Adrenal gland (tissue), 12 donors: ENCODE results near the gene XAGE3. TPM values are rescaled to one million over a fixed set of nuclear protein-coding genes. Genes with fewer than 3 reads are reported as not detected.
"Not testable (repeated sequence)": the region's sequence is repeated elsewhere in the genome, so short reads cannot be mapped to it uniquely, and the experiment has no call there.

Source experiments
- DNase-seq, 7 donors: peaks; one replicate each; pipeline ENCODE4 v3.0.0-alpha.2; 2019 to 2020
- H3K27ac ChIP-seq, 5 donors: fragments of 200-600 bp; sonication (generic) in 4 of 5; 1 replicate in 3 of 5; 2 replicates in 2 of 5; pipeline versions ENCODE4 v1.5.1 to v1.8.0; 2016 to 2020; ENCODE audit warnings: mild to moderate bottlenecking in 1 of 5
- H3K27me3 ChIP-seq: fragments of 200-600 bp; 2 replicates; pipeline ENCODE4 v1.8.0; 2021
- H3K36me3 ChIP-seq, 2 donors: fragments of 200-600 bp; replicated peaks in 1 of 2; 1 replicate in 1 of 2; 2 replicates in 1 of 2; pipeline versions ENCODE4 v1.5.1 to v1.8.0; 2018 to 2022
- H3K4me1 ChIP-seq, 2 donors: fragments of 200-600 bp; replicated peaks in 1 of 2; 1 replicate in 1 of 2; 2 replicates in 1 of 2; pipeline versions ENCODE4 v1.5.1 to v1.8.0; 2018 to 2021
- H3K4me3 ChIP-seq, 4 donors: fragments of 200-600 bp; sonication (generic) in 3 of 4; one replicate each; pipeline ENCODE4 v1.5.1; 2016 to 2018
- H3K9me3 ChIP-seq, 3 donors: fragments of 200-600 bp; sonication (generic) in 1 of 3; replicated peaks in 1 of 3; 1 replicate in 2 of 3; 2 replicates in 1 of 3; pipeline versions ENCODE4 v1.5.1 to v1.8.0; 2016 to 2021
- POLR2A ChIP-seq, 2 donors: fragments of 450-650 bp; IDR thresholded peaks; one replicate each; pipeline ENCODE4 v1.6.1; 2017; ENCODE audit warnings: antibody characterized with exemption in 2 of 2, mild to moderate bottlenecking in 2 of 2, moderate library complexity in 1 of 2
- WGBS, 4 donors: extraction: QIAGEN DNeasy Blood & Tissue Kit in 2 of 4; methylation state at CpG; one replicate each; pipeline versions ENCODE4 v1.1.5 to v1.1.7; 2013 to 2017; 5-methylcytosine and 5-hydroxymethylcytosine counted together
- intact Hi-C, 2 donors: fragments of 100-400 bp; cut with DNase I; formaldehyde crosslinking; loops; one replicate each; pipeline versions ENCODE4 v1.14.1 to v1.15.0; 2022 to 2023
- polyA plus RNA-seq, 3 donors: library from polyadenylated mRNA; stranded (reverse); fragments of 200-250 nt in 2 of 3; fragments of 350-450 nt in 1 of 3; fragmentation: Illumina TruSeq in 1 of 3; extraction: RNeasy Lipid Tissue Mini Kit (QIAGEN cat#74804) in 1 of 3; gene quantifications; one replicate each; pipeline ENCODE4 v1.2.3, GENCODE V29; 2013 to 2014
- total RNA-seq, 9 donors: library from RNA; depleted of rRNA in 4 of 9; stranded (reverse); fragments of >200 nt in 4 of 9; fragments of 120-200 nt in 1 of 9; fragmentation: NEBNext Ultra II Directional in 1 of 9; extraction: Animal tissue kit (Norgen Biotek cat#: 25700) in 1 of 9; gene quantifications; one replicate each; pipeline versions ENCODE4 v1.1.0 to v1.2.4, GENCODE V29; 2013 to 2023
- TF ChIP-seq, protein P1 (sequence below), 6 experiments: fragments of 450-650 bp in 4 of 6; fragments of 200-600 bp in 2 of 6; sonication (generic) in 1 of 6; IDR thresholded peaks; 1 replicate in 5 of 6; 2 replicates in 1 of 6; pipeline versions ENCODE4 v1.5.1 to v1.8.0; 2016 to 2021; ENCODE audit warnings: antibody characterized with exemption in 6 of 6, mild to moderate bottlenecking in 2 of 6, moderate library complexity in 1 of 6
- donor health status: healthy with polysubstance abuse.
- donor health status: Bipolar disorder and iron deficiency.
- donor health status: DM: yes; HTN: yes; CAD: no.
- donor health status: DM: no; HTN: no; CAD: no.
- donor health status: DM: no; HTN: no; CAD: no.
- donor health status: DM: yes; HTN: yes; CAD: no.

Gene XAGE3
- total and polyA plus RNA-seq, 12 donors, result not detected

DNA sequence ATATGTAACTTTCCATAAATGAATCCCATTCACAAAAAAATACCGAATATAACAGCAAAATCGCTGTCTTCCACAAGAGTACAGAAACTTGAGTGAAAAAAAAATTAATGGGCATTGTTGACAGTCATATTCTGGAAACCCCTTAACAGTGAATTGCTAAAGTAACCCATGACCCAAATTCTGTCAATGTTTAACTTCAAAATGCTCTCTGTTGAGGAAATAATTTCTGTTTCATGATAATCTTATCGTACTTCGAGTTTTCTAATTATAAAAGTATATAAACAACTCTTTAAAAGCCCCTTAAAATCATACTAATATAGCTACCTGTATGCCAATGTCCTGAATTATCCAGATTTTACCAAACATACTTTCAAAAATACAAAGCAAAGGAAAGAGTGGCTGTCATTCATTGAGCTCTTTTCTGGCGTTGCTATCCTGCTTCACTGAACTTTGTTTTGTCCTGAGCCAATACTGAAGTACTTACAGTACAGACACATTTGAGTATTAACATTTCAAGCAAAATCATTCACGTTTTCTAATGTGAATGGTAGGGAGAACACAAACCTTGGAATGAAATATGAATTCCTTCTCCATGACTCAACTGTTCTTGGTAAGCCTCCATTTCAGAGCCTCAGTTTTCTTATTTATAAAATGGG, 2.4 kb downstream of the XAGE3 start:
- intact Hi-C loops, result no loop called here
- no peaks in the 10 kb centered on the region for H3K4me1 ChIP-seq
- no peak overlapping the region for H3K27ac ChIP-seq
- no peak for DNase-seq
- peaks cover 46% of the 10 kb centered on the region for H3K27me3 ChIP-seq
- H3K36me3 ChIP-seq, result no peaks in the 10 kb centered on the region
- no peak overlapping the region for H3K4me3 ChIP-seq
- TF ChIP-seq, protein P1, sequence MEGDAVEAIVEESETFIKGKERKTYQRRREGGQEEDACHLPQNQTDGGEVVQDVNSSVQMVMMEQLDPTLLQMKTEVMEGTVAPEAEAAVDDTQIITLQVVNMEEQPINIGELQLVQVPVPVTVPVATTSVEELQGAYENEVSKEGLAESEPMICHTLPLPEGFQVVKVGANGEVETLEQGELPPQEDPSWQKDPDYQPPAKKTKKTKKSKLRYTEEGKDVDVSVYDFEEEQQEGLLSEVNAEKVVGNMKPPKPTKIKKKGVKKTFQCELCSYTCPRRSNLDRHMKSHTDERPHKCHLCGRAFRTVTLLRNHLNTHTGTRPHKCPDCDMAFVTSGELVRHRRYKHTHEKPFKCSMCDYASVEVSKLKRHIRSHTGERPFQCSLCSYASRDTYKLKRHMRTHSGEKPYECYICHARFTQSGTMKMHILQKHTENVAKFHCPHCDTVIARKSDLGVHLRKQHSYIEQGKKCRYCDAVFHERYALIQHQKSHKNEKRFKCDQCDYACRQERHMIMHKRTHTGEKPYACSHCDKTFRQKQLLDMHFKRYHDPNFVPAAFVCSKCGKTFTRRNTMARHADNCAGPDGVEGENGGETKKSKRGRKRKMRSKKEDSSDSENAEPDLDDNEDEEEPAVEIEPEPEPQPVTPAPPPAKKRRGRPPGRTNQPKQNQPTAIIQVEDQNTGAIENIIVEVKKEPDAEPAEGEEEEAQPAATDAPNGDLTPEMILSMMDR (IDR thresholded peaks at IDR 0.05), result no peak
- TF ChIP-seq POLR2A (IDR thresholded peaks at IDR 0.05), result no peak
- 52 to 59% (median 54%) methylated on average over 6 of the region's 6 CpGs for WGBS, 4 donors
- no peaks in the 10 kb centered on the region for H3K9me3 ChIP-seq

DNA sequence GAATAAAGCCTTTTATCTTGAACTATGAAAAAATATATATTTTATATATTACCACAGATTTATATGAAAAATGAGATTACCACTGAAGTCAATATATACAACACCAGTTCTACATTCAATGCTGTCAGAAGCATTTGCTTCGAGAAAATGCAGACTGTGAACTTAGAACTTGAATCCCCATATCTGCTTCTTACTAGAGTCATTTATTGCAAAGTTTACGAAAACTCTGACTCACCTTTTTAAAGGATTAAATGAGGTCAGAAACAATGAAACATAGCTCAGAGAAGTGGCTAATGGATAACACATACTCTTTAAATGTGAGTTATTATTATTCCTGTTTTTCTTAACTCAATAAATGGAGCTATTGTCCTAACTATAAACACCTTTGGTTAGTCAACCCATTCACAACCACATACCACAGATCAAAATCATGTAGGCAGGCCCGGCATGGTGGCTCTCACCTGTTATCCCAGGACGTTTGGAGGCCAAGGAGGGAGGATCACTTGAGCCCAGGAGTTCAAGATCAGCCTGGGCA, 10.8 kb downstream of the XAGE3 start:
- WGBS, 4 donors, result 47 to 50% (median 48%) methylated on average over 4 of the region's 4 CpGs
- DNase-seq, intact Hi-C loops, H3K36me3 ChIP-seq, H3K9me3 ChIP-seq, H3K4me1 ChIP-seq, H3K4me3 ChIP-seq, H3K27ac ChIP-seq: not testable (repeated sequence)
- peaks cover 47% of the 10 kb centered on the region for H3K27me3 ChIP-seq

DNA sequence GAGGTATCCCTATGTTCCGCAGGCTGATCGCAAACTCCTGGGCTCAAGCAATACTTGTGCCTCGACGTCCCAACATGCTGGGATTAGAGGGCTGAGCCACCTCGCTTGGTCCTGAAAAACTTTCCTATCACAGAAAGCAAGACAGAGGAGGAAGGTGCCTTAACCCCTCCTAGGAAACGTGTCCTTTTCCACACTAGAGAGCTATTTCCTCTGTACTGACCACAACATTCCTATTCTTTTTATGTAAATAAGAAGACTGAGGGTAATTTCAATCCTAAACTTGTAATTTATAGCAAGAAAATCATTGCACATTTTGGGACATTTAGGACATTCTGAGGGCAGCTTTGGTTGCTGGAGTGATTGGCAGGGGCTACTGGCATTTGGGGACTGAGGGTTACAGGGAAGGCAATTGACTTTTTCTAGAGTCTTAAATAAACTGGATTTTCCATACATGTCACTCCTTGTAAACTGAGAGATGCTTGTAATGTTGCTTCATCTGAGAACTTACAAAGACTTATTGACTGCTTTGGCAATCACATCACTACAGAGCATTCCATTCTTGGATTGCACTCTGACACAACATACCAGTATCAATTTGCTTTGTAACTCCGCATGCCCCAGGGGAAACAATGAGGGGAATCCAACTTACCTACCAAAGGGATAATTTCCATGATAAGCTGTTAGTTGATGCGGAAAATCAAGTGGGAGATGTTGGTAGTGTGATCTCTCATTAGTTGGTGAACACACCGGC, 15.6 kb downstream of the XAGE3 start:
- TF ChIP-seq POLR2A (IDR thresholded peaks at IDR 0.05), result no peak
- TF ChIP-seq, protein P1 (IDR thresholded peaks at IDR 0.05), result no peak
- H3K27ac ChIP-seq, result no peak overlapping the region

DNA sequence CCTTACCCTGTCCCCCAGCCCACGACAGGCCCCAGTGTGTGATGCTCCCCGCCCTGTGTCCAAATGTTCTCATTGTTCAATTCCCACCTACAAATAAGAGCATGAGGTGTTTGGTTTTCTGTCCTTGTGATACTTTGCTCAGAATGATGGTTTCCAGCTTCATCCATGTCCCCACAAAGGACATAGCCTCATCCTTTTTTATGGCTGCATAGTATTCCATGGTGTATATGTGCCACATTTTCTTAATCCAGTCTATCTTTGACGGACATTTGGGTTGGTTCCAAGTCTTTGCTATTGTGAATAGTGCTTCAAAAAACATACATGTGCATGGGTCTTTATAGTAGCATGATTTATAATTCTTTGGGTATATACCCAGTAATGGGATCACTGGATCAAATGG, 24.3 kb downstream of the XAGE3 start:
- H3K27ac ChIP-seq, H3K4me3 ChIP-seq, H3K4me1 ChIP-seq, intact Hi-C loops, H3K9me3 ChIP-seq, H3K27me3 ChIP-seq, H3K36me3 ChIP-seq, DNase-seq: not testable (repeated sequence)
- 71 to 79% (median 75%) methylated on average over 3 of the region's 3 CpGs for WGBS, 4 donors

More for the DNA sequence above, 15.6 kb downstream of the XAGE3 start:
- peaks cover 58% of the 10 kb centered on the region for H3K27me3 ChIP-seq
- H3K9me3 ChIP-seq, result no peaks in the 10 kb centered on the region
- H3K36me3 ChIP-seq, result no peaks in the 10 kb centered on the region
- intact Hi-C loops, result no loop called here
- DNase-seq, result no peak
- 71 to 76% (median 74%) methylated on average over 9 of the region's 9 CpGs for WGBS, 4 donors
- H3K4me1 ChIP-seq, result no peaks in the 10 kb centered on the region
- H3K4me3 ChIP-seq, result no peak overlapping the region

DNA sequence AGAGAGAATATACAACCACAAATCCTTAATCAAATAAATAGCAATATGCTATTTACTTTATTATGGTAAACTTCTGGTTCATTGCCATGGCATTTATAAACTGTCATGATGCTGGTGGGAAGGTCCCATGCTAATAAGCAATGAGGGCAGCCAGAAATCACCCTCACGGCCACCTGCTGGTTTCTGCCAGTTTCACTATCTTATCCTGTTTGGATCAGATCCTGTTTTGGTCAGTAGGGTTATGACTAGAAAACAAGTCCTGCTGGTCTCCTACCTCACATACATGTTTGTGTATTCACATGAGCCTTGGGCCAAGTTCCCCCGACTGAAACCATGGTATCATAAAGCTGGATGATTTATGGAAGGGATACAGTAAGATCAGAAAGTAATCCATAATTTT, 28.7 kb downstream of the XAGE3 start:
- TF ChIP-seq, protein P1 (IDR thresholded peaks at IDR 0.05), result no peak
- no peak for TF ChIP-seq POLR2A (IDR thresholded peaks at IDR 0.05)
- H3K9me3 ChIP-seq, result no peaks in the 10 kb centered on the region
- WGBS, 4 donors, result 55 to 69% (median 59%) methylated on average over 1 to 2 of the region's 2 CpGs
- intact Hi-C loops, result no loop called here
- no peaks in the 10 kb centered on the region for H3K4me1 ChIP-seq
- no peak overlapping the region for H3K27ac ChIP-seq
- H3K36me3 ChIP-seq, result no peaks in the 10 kb centered on the region
- DNase-seq, result no peak
- H3K27me3 ChIP-seq, result peaks cover 6% of the 10 kb centered on the region
- H3K4me3 ChIP-seq, result no peak overlapping the region
